Erythroblast (primary cell): ENCODE measurements around the gene CRYBG2.
"Not testable (repeated sequence)": the region's sequence is repeated elsewhere in the genome, so short reads cannot be mapped to it uniquely, and the experiment has no call there.

Source experiments
- DNase-seq, 2 experiments: peaks; one replicate each; lab custom pipeline; 2025; lab: John Stamatoyannopoulos, UW
- GATA1 ChIP-seq: IDR thresholded peaks from 2 replicates; pipeline ENCODE4 v1.6.1; 2011; ENCODE audit warnings: low read depth, mild to moderate bottlenecking, control low read depth, low read length, moderate library complexity
- POLR2A ChIP-seq: IDR thresholded peaks from 2 replicates; pipeline ENCODE4 v1.6.1; 2011; ENCODE audit warnings: mild to moderate bottlenecking, low read length

The CRYBG2 gene

GRCh38 chr1:26353976-26354820 lies at the start of gene CRYBG2:
CRYBG2 (minus strand) TSS chr1:26354130; CDS start chr1:26346657, 7,473 bp downstream.
- TF ChIP-seq POLR2A: no peak
- no peak for DNase-seq

GRCh38 chr1:26403656-26404055 lies 49.7 kb upstream of the CRYBG2 start:
- DNase-seq: no peak
- no peak for TF ChIP-seq POLR2A
- no peak for TF ChIP-seq GATA1

- TF ChIP-seq POLR2A (no peak), GATA1 (no peak)
- DNase-seq: no peak
These were observed 48.0 kb upstream of the CRYBG2 start for GRCh38 chr1:26401891-26402290.

GRCh38 chr1:26399034-26399433 lies 45.1 kb upstream of the CRYBG2 start:
- no peak for DNase-seq

GRCh38 chr1:26395754-26396153 lies 41.8 kb upstream of the CRYBG2 start:
- no peak for DNase-seq
- TF ChIP-seq POLR2A (no peak), GATA1 (no peak)

More at GRCh38 chr1:26399034-26399433, 45.1 kb upstream of the CRYBG2 start:
- no peak for TF ChIP-seq GATA1

- DNase-seq: peak in 1 of 2 experiments; percentile 77
- TF ChIP-seq POLR2A (no peak), GATA1 (no peak)
These were observed 37.5 kb upstream of the CRYBG2 start for GRCh38 chr1:26391450-26391849.

GRCh38 chr1:26389604-26390247 lies 35.8 kb upstream of the CRYBG2 start:
- no peak for TF ChIP-seq POLR2A
- TF ChIP-seq GATA1: no peak
- no peak for DNase-seq

- DNase-seq: no peak
These were observed 35.0 kb upstream of the CRYBG2 start for GRCh38 chr1:26388791-26389445.

GRCh38 chr1:26387447-26387846 lies 33.5 kb upstream of the CRYBG2 start:
- DNase-seq: peak in 1 of 2 experiments; percentile 17
- no peak for TF ChIP-seq POLR2A

More at GRCh38 chr1:26388791-26389445, 35.0 kb upstream of the CRYBG2 start:
- no peak for TF ChIP-seq GATA1
- TF ChIP-seq POLR2A: no peak

GRCh38 chr1:26385063-26385462 lies 31.1 kb upstream of the CRYBG2 start:
- not testable (repeated sequence) for DNase-seq

- no peak for DNase-seq
- TF ChIP-seq GATA1: no peak
- TF ChIP-seq POLR2A: no peak
These were observed 30.1 kb upstream of the CRYBG2 start for GRCh38 chr1:26384076-26384475.

GRCh38 chr1:26378879-26379251 lies 24.9 kb upstream of the CRYBG2 start:
- no peak for DNase-seq
- no peak for TF ChIP-seq POLR2A
- no peak for TF ChIP-seq GATA1

- TF ChIP-seq GATA1: peak; percentile 79
- peak; percentile 73 for TF ChIP-seq POLR2A
- DNase-seq: peak; percentile 96 to 99
These were observed 24.4 kb upstream of the CRYBG2 start for GRCh38 chr1:26378088-26378878.
